Fibroblast of lung (primary cell): ENCODE data around the gene TMEM132C. TPM values are rescaled to one million over a fixed set of nuclear protein-coding genes. Genes with fewer than 3 reads are reported as not detected.

Experiments used
- DNase-seq, 2 donors: peaks; one replicate each; pipeline versions ENCODE4 v3.0.0 to v3.0.0-alpha.2; 2010; ENCODE audit warnings: low read depth in 2 of 2
- H2AFZ ChIP-seq: 2 replicates; pipeline ENCODE4 v1.5.1; 2012; ENCODE audit warnings: low read length, control low read depth, inconsistent platforms
- H3K27ac ChIP-seq: 2 replicates; pipeline ENCODE4 v1.5.1; 2011; ENCODE audit warnings: low read length, control low read depth; ENCODE audit not compliant: insufficient read depth
- H3K27me3 ChIP-seq: 2 replicates; pipeline ENCODE4 v1.5.1; 2011; ENCODE audit warnings: mild to moderate bottlenecking, low read length; ENCODE audit not compliant: control insufficient read depth, insufficient read depth
- H3K36me3 ChIP-seq: 2 replicates; pipeline ENCODE4 v1.5.1; 2011; ENCODE audit warnings: low read length; ENCODE audit not compliant: control insufficient read depth, insufficient read depth
- H3K4me1 ChIP-seq: 2 replicates; pipeline ENCODE4 v1.5.1; 2011; ENCODE audit warnings: low read length; ENCODE audit not compliant: control insufficient read depth, insufficient read depth; ENCODE audit errors: extremely low read depth
- H3K4me2 ChIP-seq: 2 replicates; pipeline ENCODE4 v1.5.1; 2011; ENCODE audit warnings: low read length, control low read depth; ENCODE audit not compliant: insufficient read depth; ENCODE audit errors: extremely low read depth
- H3K4me3 ChIP-seq, 4 experiments: fragments of 200-600 bp in 1 of 4; sonication (generic) in 1 of 4; replicated peaks in 1 of 4; 2 replicates each; pipeline ENCODE4 v1.5.1; 2011 to 2016; ENCODE audit warnings: low read length in 4 of 4, low read depth in 3 of 4, mild to moderate bottlenecking in 3 of 4, control low read depth in 2 of 4, inconsistent platforms in 1 of 4, mixed read lengths in 1 of 4; ENCODE audit not compliant: insufficient read depth in 1 of 4; ENCODE audit errors: control extremely low read depth in 1 of 4
- H3K79me2 ChIP-seq: 2 replicates; pipeline ENCODE4 v1.5.1; 2012; ENCODE audit warnings: mild to moderate bottlenecking, low read length, inconsistent platforms; ENCODE audit not compliant: control insufficient read depth, insufficient read depth
- H3K9ac ChIP-seq: 2 replicates; pipeline ENCODE4 v1.5.1; 2011; ENCODE audit warnings: mild to moderate bottlenecking, low read length, control low read depth; ENCODE audit not compliant: insufficient read depth
- H3K9me3 ChIP-seq: 2 replicates; pipeline ENCODE4 v1.5.1; 2012; ENCODE audit warnings: low read depth, low read length; ENCODE audit not compliant: control insufficient read depth, insufficient read depth
- H4K20me1 ChIP-seq: 2 replicates; pipeline ENCODE4 v1.5.1; 2011; ENCODE audit warnings: low read length; ENCODE audit not compliant: control insufficient read depth, insufficient read depth; ENCODE audit errors: extremely low read depth
- EZH2 ChIP-seq: IDR thresholded peaks from 2 replicates; pipeline ENCODE4 v1.5.1; 2012; ENCODE audit warnings: low read length, control low read depth, mild to moderate bottlenecking; ENCODE audit errors: missing control alignments
- polyA plus RNA-seq, 2 donors: library from polyadenylated mRNA; depleted of rRNA in 1 of 2; stranded (reverse) in 1 of 2; unstranded in 1 of 2; fragments of >200 nt; gene quantifications; 2 replicates each; pipeline ENCODE4 v1.2.1, GENCODE V29; 2011 to 2012; ENCODE audit warnings: missing spikeins in 1 of 2
- total RNA-seq: library from RNA; depleted of rRNA; stranded (reverse); fragments of >200 nt; gene quantifications from 2 replicates; pipeline ENCODE4 v1.2.1, GENCODE V29; 2014
- TF ChIP-seq, protein P1 (sequence below), 2 donors: IDR thresholded peaks in 1 of 2; conservative IDR thresholded peaks in 1 of 2; 1 replicate in 1 of 2; 2 replicates in 1 of 2; pipeline ENCODE4 v1.5.1; 2011 to 2012; ENCODE audit warnings: low read length in 2 of 2, control low read depth in 1 of 2, inconsistent platforms in 1 of 2, low read depth in 1 of 2, mild to moderate bottlenecking in 1 of 2

Gene TMEM132C
- total and polyA plus RNA-seq, 2 donors (not counting 1 experiment from before 2014, with no cell fraction given) = not detected

DNA sequence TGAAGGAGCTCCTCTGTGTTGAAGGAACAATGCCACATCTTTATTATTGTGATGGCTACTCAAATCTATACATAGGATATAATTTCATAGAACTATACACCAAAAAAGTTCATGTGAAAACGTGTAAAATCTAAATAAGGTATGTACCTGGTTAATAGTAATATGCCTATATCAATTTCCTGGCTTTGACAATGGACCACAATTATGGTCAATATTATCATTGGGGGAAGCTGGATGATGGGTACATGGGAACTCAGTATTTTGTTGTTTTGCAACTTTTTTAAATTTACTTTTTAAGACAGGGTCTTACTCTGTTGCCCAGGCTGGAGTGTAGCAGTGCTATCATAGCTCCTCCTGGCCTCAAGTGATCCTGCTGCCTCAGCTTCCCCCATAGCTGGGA is 270.7 kb downstream of the TMEM132C start:
- Histone ChIP-seq H3K4me3 (no peak overlapping the region), H3K4me1 (no peaks in the 10 kb centered on the region), H3K27me3 (no peaks in the 10 kb centered on the region), H3K4me2 (no peak overlapping the region), H3K36me3 (no peaks in the 10 kb centered on the region), H3K79me2 (no peaks in the 10 kb centered on the region), H2AFZ (no peak overlapping the region), H3K9ac (no peak overlapping the region), H3K9me3 (no peaks in the 10 kb centered on the region), H3K27ac (no peak overlapping the region), H4K20me1 (no peaks in the 10 kb centered on the region)
- TF ChIP-seq EZH2 = no peak
- TF ChIP-seq, protein P1, sequence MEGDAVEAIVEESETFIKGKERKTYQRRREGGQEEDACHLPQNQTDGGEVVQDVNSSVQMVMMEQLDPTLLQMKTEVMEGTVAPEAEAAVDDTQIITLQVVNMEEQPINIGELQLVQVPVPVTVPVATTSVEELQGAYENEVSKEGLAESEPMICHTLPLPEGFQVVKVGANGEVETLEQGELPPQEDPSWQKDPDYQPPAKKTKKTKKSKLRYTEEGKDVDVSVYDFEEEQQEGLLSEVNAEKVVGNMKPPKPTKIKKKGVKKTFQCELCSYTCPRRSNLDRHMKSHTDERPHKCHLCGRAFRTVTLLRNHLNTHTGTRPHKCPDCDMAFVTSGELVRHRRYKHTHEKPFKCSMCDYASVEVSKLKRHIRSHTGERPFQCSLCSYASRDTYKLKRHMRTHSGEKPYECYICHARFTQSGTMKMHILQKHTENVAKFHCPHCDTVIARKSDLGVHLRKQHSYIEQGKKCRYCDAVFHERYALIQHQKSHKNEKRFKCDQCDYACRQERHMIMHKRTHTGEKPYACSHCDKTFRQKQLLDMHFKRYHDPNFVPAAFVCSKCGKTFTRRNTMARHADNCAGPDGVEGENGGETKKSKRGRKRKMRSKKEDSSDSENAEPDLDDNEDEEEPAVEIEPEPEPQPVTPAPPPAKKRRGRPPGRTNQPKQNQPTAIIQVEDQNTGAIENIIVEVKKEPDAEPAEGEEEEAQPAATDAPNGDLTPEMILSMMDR (conservative IDR thresholded peaks at IDR 0.05 in 1 of 2, IDR thresholded peaks at IDR 0.05 in 1 of 2; ENCODE audit: low read depth in 1 of 2, low read length in 2 of 2) = no peak
- no peak for DNase-seq

DNA sequence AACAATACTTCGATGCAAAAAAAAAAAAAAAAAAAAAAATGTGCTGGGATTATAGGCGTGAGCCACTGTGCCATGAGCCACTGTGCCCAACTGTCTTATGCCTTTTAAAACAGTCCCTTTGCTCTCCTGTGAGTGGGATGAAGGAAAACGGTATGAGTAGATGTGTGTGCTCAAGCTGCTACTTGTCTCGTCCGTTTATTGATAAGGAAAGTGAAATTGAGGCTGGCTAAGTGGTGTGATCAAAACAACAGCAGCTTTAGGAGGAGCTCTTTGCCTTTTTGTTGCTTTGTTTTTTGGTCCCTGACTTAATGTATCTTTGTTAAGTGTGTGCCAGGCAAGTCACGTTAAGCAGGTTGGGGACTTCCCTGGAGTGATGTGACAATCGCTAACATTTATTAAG is 275.9 kb downstream of the TMEM132C start:
- DNase-seq = no peak
- Histone ChIP-seq H3K9me3 (no peaks in the 10 kb centered on the region), H3K4me1 (no peaks in the 10 kb centered on the region), H3K27ac (no peak overlapping the region), H3K79me2 (no peaks in the 10 kb centered on the region), H3K4me2 (no peak overlapping the region), H3K9ac (no peak overlapping the region), H4K20me1 (no peaks in the 10 kb centered on the region), H3K36me3 (no peaks in the 10 kb centered on the region), H2AFZ (no peak overlapping the region), H3K27me3 (no peaks in the 10 kb centered on the region), H3K4me3 (no peak overlapping the region)
- TF ChIP-seq, protein P1 (conservative IDR thresholded peaks at IDR 0.05 in 1 of 2, IDR thresholded peaks at IDR 0.05 in 1 of 2; ENCODE audit: low read depth in 1 of 2, low read length in 2 of 2) = no peak
- TF ChIP-seq EZH2 = no peak

DNA sequence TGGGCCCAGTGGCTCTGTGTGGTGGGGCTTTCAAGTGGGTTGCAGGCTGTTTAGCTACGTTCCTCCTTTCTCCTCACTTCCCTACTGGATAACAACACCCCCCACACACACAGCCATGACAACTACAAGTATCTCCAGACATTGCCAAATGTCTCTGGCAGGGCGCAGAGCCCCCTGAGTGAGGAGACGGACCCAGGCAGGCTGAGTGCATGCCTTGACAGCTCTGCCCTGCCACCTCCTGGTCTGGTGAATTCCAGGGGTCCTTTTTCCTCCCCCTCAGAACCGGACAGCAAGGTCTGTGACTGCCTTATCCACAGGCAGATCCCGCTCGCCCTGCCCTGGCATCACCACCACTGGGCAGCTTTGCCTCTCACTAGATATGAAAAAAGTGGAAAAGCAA is 276.5 kb downstream of the TMEM132C start:
- H3K4me3 ChIP-seq = no peak overlapping the region
- no peaks in the 10 kb centered on the region for H3K36me3 ChIP-seq

More for the DNA sequence above, 276.5 kb downstream of the TMEM132C start:
- Histone ChIP-seq H3K4me2 (no peak overlapping the region), H3K27me3 (no peaks in the 10 kb centered on the region), H3K9ac (no peak overlapping the region), H3K4me1 (no peaks in the 10 kb centered on the region), H3K79me2 (no peaks in the 10 kb centered on the region), H4K20me1 (no peaks in the 10 kb centered on the region), H2AFZ (no peak overlapping the region), H3K27ac (no peak overlapping the region), H3K9me3 (no peaks in the 10 kb centered on the region)
- TF ChIP-seq, protein P1 (conservative IDR thresholded peaks at IDR 0.05 in 1 of 2, IDR thresholded peaks at IDR 0.05 in 1 of 2; ENCODE audit: low read depth in 1 of 2, low read length in 2 of 2) = no peak
- DNase-seq = no peak
